Fibroblast of lung (primary cell): Measurements from ENCODE around the gene SLC6A20.

Source experiments
- EZH2 ChIP-seq: IDR thresholded peaks from 2 replicates; pipeline ENCODE4 v1.5.1; 2012; ENCODE audit warnings: low read length, control low read depth, mild to moderate bottlenecking; ENCODE audit errors: missing control alignments
- TF ChIP-seq, protein P1 (sequence below), 2 donors: IDR thresholded peaks in 1 of 2; conservative IDR thresholded peaks in 1 of 2; 1 replicate in 1 of 2; 2 replicates in 1 of 2; pipeline ENCODE4 v1.5.1; 2011 to 2012; ENCODE audit warnings: low read length in 2 of 2, control low read depth in 1 of 2, inconsistent platforms in 1 of 2, low read depth in 1 of 2, mild to moderate bottlenecking in 1 of 2

DNA sequence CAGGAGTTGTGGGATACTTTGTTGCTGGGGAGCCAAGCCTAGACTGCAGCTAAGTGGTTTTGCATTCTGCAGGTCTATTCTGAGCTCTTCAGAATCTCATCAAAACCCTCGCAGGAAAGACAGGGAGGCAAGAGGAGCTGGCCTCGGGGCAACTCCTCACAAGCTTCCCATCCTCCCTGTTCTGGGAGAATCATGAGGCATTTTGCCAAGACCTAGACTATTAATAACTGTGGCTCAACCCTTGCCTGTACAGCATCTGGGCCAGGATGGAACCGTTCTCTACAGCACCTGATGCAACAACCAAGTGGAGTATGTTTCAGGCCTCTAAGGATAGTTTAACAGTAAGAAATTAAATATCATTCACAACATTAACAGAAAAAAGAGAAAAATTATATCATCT lies 20.2 kb upstream of the SLC6A20 start:
- TF ChIP-seq, protein P1, sequence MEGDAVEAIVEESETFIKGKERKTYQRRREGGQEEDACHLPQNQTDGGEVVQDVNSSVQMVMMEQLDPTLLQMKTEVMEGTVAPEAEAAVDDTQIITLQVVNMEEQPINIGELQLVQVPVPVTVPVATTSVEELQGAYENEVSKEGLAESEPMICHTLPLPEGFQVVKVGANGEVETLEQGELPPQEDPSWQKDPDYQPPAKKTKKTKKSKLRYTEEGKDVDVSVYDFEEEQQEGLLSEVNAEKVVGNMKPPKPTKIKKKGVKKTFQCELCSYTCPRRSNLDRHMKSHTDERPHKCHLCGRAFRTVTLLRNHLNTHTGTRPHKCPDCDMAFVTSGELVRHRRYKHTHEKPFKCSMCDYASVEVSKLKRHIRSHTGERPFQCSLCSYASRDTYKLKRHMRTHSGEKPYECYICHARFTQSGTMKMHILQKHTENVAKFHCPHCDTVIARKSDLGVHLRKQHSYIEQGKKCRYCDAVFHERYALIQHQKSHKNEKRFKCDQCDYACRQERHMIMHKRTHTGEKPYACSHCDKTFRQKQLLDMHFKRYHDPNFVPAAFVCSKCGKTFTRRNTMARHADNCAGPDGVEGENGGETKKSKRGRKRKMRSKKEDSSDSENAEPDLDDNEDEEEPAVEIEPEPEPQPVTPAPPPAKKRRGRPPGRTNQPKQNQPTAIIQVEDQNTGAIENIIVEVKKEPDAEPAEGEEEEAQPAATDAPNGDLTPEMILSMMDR (conservative IDR thresholded peaks at IDR 0.05 in 1 of 2, IDR thresholded peaks at IDR 0.05 in 1 of 2; ENCODE audit: low read depth in 1 of 2, low read length in 2 of 2) = no peak
- TF ChIP-seq EZH2 = no peak
